SU-DHL-6 (cell line): ENCODE measurements around the gene WDR11.

Experiments
- CTCF ChIP-seq: fragments of 200-600 bp; sonication (generic); IDR thresholded peaks from one replicate; pipeline ENCODE4 v1.5.1; 2017; ENCODE audit warnings: antibody characterized with exemption, mild to moderate bottlenecking, low read length, moderate library complexity; ENCODE audit not compliant: insufficient read depth, poor library complexity, severe bottlenecking
- EZH2phosphoT487 ChIP-seq: fragments of 200-600 bp; sonication (generic), shearing (Covaris generic); conservative IDR thresholded peaks from 2 replicates; pipeline ENCODE4 v1.6.1; 2018; ENCODE audit warnings: mild to moderate bottlenecking, antibody characterized with exemption, low read length, moderate library complexity, mixed read lengths

DNA sequence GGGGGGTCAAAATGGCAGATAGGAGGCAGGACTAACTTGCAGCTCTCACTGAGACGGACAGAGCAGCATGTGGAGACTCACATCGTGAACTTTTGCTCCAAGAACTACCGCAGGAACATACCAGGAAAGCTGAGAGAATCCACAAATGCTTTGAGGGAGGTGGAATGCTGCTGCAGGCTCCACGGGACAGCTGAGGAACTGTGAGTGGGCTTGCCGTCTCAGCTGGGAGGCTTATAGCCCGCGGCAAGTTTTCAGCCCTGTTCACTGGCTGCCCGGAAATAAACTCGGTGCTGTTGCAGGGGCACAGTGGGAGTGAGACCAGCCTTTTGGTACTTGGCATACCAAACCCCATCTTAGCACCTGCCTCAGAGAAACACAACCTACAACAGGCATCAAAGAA lies 19.1 kb upstream of the WDR11 start:
- no peak for TF ChIP-seq CTCF
- TF ChIP-seq EZH2phosphoT487 = no peak
